Dedifferentiated amniotic fluid mesenchymal stem cell (primary cell): ENCODE measurements around the gene TULP4.
"Not testable (repeated sequence)": the region's sequence is repeated elsewhere in the genome, so short reads cannot be mapped to it uniquely, and the experiment has no call there.

Experiments used
- DNase-seq: peaks from one replicate; pipeline ENCODE4 v3.0.0-alpha.2; 2016; ENCODE audit errors: extremely low spot score

The TULP4 gene

DNA sequence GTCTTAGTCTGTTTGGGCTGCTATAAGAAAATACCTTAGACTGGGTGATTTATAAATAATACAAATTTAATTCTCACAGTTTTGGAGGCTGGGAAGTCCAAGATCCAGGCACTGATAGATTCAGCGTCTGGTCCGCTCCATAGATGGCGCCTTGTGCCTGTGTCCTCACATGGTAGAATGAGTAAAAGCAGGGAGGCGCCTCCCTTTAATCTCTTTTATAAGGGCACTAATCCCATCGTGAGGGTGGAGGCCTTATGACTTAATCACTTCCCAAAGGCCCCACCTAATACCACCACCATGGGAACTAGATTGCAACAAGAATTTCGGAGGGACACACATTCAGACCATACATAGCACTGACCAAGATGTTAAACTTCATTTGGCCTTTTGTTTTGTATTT lies 156.4 kb downstream of the TULP4 start:
- no peak for DNase-seq

DNA sequence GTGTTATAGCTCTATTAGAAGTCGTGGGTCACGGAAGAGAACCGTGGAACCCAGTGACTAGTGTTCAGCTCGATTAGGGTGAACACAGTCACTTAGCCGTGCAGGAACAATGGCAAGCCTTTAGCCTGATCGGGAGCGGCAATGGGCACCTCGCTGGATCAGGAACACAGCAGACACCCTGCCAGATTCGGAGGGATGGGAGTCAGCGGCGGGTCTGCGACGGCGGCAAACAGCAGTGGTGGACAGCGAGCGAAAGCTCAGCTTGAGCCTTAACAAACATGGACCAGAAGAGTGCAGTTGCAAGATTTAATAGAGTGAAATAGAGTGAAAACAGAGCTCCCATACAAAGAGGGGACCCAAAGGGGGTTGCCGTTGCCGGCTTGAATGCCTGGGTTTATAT lies 157.8 kb downstream of the TULP4 start:
- DNase-seq, result not testable (repeated sequence)

DNA sequence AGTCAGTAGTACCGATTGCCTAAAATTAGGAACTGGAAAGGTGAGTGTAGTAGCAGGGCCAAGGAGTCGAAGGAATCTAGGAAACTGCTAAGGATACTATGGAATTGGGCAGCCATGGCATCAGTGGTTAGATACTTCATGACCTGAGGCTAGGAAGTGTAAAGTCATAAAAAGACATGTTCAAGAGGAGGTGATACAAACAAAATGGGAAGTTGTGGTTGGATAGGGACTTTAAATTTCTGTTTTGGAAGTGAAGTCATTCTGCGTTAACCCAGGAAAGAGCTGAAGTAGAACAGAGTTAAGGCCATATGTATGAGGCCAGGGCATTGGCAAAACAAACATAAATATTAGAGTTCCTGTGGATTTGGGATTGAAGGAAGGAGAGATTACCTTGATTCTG lies 159.1 kb downstream of the TULP4 start:
- no peak for DNase-seq

DNA sequence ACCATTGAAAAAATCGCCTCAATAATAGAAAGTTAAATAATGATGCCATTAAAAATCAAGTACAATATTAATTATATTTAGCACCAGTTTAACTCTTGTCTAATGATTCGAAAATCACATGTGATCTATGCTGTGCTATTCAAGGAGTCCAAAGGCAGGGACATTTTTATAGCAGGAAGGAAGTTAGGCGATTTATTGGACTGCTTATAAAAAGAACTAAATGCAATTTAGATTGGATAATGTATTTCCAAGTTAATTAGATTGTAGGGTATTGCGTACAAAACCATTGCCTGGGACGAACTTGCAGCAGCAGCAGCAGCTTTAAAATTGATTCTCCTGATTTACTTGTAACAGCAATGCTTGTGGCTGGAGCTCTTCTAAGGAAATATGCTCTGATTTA lies 160.2 kb downstream of the TULP4 start:
- no peak for DNase-seq

DNA sequence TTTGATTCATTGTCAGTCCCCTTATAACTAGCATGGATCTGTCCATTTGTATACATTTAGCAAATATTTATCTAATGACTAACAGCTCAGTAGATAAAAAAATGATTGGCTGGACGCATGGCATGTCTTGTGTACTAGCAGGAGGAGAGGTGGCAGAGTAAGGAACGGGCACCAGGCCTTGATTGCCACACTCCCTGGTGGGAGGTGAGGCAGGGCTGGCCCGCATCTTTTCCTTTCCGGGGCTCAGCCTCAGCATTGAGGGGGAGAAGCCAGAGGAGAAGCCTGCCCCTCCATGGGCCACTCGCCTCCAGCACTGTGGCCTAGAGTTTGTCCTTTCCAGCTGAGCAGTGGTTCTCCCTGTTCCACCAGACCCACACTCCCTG lies 162.7 kb downstream of the TULP4 start:
- DNase-seq, result peak; percentile 24

DNA sequence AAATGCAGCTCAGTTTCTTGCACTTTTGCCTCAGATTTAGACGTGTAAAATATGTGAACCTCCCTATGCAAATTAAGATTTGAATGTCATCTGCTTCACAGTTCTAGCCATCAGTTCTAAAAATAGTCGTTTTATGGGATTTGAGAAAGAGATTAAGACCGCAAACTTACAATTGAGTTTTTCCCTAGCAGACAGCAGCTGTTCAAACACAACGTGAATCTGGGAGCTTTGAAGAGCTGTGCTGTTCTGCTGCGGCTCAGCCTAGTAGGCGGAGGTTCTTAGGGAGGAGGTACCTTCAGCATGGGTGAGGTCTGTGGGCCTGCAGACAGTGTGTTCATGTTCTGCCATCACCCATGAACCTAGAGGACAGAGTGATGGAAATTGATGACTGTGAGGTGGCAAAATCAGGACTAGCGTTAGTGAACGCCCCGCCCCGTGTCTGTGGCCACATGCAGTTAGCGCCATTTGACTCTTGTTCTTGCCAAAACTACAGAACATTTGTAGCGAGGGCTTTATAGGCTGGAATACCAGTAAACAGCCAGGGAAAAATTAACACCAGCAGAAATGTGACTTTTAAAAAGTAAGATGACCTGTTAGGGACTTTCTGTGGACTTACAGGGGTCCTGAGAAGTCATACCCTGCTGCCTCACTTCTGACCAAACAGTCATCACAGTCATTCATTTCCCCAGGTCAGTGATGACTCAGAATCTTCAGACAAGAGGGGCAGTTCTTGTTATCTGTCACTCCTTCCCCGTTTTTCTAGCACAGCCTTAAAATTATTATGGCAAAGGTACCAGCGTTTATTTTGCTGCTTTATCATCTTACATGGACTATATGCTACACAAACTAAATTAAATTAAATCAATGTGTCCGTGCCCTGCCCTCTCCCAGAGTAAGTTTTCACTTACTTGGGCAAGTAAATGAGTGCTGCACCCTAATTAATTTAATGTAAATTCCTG lies 163.4 kb downstream of the TULP4 start:
- no peak for DNase-seq

DNA sequence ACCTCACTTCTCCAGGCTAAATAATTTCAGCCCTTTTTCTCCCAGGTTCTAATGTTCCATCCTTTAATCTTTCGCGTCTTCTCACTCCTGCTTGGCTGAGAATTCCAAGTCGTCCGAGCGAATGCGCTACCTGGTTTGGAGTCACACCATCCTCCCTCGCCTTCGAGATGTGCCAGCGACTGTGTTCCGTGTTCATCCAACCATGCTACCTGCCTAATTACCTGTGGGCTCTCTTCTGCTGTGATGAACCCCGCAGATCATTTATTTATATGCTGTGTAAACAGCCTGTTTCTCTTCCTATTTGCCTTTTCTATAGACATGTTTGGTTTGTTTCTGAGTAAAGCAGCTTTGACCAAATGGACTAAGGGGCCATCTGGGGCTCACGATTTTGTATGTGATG lies 164.1 kb downstream of the TULP4 start:
- DNase-seq, result no peak

DNA sequence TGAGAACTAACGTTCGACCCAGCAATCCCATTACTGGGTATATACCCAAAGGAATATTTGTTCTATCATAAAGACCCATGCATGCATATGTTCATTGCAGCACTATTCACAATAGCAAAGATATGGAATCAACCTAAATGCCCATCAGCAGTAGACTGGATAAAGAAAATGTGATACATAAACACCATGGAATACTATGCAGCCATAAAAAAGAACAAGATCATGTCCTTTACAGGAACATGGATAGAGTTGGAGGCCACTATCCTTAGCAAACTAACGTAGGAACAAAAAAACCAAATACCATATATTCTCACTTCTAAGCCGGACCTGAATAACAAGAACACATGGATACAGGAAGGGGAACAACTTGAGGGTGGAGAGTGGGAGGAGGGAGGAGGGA lies 165.5 kb downstream of the TULP4 start:
- not testable (repeated sequence) for DNase-seq

DNA sequence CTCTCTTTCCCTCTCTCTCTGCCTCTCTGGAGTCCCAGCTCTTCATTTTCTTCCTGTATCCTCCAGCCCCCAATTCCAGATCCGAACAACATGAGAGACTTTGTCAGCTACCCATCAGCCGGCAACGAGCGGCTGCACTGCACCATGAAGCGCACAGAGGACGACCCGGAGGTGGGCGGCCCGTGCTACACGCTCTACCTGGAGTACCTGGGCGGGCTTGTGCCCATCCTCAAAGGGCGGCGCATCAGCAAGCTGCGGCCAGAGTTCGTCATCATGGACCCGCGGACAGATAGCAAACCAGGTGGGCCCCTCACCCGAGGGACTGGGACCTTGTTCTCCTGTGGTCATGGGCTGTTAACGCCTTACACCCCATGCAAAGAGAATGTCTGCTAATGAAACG lies 168.7 kb downstream of the TULP4 start:
- DNase-seq, result no peak

DNA sequence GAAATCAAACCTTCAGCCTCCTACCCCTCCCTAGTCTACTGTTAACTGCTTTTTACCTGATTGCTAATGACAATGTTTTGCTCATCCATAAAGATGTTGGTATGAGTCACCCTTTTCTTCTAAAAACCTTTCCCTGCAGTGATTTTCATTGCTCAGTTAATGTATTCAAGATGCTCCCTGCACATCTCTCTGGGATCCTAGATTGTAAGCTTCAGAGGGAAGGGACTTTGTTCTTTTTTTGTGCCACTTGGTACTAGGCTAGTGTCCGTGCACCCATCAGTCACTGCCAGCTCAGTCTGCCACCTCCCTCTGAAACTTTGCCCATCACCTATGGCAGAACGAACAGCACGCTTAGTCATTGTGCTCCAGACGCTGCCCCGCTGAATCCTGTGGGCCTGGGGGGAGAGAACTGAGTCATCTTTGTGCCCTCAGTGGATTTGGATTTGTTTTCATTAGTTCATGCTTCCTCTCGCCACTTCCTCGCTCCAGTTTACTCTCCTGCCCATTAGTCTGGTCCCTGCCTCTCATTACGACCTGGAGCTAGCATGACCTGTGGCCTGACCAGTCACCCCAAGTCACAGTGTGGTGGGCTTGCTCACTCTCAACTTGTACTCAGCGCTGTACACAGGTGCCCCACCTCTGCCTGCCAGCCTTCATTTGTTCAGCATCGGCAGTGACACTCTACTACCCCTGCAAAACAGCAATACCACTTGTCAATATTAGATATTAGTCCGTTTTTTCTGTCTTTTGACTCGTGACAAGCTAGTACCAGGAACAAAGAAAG lies 169.6 kb downstream of the TULP4 start:
- DNase-seq, result peak; percentile 56

DNA sequence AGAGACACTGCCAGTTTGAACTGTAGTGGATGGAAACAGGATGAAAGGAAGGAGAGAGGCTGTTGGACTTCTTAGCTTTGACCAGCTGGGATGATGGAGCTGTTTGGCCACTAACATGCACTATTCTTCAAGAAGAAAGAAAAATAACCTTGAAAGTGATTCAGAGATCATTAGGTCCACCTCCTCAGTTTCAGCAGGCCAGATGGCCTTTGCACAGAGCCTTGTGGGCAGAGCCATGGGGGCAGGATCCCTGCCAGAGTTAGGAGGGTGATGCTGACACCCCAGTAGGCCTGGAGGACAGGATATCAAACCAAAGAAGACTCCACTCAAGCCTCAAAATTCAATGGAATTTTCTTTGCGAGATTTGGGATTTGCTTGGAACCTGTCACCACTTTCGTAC lies 173.2 kb downstream of the TULP4 start:
- DNase-seq, result no peak

DNA sequence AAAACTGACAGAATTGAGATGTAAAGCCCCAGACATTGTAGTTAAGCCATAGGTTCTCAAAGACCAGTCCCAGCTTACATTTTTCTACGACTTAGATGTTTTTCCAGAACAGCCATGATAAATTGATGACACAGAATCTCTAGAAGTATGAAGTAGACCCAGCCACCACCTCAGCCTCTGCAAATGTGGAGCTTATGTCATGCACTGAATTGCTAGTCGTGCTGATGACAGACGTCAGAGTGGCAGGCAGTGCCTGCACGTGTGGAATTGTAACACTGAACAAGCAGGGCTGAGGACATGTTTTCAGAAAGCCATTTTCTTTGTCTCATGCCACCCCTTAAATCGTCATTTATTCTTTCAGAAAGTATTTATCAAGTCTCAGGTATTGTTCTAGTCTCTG lies 175.2 kb downstream of the TULP4 start:
- DNase-seq, result no peak

DNA sequence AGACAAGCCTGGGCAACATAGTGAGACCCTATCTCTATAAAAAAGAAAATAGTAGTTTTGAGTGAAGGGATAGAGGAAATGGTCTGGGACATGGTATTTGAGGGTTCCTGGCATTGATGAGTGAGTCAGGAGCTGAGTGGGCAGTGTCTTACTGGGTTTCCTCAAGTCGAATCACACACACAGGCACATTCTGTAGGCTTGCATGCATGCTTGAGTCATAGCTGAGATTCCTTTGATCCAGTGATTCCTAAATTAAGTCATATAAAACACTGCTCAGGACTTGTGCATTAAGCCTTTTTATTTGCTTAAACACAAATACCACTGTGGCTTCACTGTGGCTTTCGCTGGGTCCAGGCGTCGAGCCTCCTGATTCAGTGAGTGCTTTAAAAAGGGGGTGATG lies 175.8 kb downstream of the TULP4 start:
- DNase-seq, result peak; percentile 95

DNA sequence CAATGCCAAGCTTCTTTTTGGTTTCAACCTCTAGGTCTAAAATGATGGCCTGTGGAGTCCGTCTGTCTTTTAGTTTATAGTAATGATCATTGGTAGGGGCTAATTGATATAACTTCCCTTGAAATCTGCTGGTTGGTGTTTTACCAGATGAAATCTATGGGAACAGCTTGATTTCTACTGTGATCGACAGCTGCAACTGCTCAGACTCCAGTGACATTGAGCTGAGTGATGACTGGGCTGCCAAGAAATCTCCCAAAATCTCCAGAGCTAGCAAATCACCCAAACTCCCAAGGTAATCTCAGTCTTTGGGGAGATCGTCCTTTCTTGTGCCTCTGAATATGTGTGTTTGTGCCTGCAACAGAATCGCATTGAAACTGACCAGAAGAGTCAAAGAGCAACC lies 177.2 kb downstream of the TULP4 start:
- no peak for DNase-seq

DNA sequence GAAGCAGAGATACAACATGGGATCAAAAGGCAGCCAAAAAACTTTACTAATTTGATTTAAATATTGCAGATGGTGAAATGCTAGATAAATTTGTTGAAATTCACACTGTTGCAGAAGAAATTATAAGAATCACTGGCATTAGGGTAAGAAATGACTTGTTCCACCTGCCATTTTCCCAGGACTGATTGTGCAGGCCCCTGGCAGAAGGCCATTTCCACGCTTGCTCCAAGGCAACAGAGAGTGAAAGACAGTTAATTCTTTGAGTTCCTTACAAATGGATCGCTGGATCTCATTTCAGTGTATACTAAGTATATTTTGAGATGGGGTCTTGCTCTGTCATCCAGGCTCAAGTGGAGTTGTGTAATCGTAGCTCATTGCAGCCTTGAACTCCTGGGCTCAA lies 180.6 kb downstream of the TULP4 start:
- DNase-seq, result no peak

DNA sequence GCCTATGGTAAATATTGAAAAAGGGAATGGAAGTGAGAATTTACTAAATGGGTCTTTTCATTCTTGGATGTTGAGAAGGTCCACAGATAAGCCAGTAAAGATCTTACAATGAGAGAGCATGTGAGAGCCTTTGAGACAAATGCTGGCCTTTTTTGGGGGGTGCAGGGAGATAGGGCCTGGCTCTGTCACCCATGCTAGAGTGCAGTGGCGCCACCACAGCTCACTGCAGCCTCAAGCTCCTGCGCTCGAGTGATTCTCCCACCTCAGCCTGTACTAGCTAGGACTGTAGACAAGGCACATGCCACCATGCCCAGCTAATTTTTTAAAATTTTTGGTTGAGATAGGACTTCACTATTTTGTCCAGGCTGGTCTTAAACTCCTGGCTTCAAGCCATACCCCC lies 184.4 kb downstream of the TULP4 start:
- DNase-seq, result no peak

DNA sequence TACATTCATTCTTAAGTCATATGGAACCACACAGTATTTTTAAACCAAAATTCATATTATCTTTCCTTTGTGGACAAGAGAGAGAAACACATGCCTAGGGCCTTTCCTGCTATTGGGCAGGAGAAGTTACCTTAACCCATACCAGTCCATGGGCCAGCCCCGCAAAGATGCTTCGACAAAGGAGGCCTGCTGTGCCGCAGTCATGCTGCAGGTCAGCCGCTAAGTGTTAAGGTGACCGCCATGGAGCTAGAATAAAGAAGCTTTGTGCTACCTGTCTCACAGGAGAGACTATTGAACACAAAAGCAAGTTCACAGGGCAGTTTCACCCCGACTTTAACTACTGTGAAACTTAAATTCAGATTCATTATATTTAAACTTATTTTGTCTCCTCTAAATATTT lies 185.4 kb downstream of the TULP4 start:
- no peak for DNase-seq

DNA sequence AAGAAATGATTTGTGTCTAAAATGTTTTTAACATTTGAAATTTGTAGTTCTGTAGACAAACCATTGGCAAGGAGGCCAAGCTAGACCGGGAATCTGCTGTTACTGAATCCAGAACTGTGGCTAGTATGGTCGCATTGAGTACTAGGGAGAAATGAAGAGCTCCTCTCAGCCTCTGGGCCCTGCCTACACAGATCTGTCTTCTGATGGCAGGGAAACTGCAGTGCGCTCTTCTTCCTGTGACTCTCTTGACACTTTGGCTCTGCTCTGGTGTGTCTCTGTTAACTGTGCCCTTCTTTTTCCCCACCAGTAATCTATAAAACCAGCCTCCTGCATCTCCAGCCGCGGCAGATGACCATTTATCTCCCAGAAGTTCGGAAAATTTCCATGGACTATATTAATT lies 186.1 kb downstream of the TULP4 start:
- no peak for DNase-seq

DNA sequence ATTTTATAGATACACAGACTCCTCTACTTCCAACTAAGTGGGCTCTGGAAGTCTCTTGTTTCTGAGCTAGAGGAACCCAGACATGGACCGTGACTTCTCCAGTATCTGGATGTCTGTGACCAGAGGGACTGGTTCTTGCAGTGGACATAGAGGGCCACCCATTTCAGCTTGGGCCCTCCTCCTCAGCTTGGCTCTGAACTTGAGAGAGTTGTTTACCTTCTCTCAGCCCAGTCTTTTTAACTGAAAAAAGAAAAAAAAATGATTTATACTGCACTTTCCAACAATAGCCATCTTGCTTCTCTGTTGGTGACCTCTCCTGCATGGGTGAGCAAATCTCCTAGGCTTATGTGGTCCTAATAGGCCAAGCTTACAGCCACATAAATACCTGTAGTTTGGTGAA lies 187.3 kb downstream of the TULP4 start:
- no peak for DNase-seq

DNA sequence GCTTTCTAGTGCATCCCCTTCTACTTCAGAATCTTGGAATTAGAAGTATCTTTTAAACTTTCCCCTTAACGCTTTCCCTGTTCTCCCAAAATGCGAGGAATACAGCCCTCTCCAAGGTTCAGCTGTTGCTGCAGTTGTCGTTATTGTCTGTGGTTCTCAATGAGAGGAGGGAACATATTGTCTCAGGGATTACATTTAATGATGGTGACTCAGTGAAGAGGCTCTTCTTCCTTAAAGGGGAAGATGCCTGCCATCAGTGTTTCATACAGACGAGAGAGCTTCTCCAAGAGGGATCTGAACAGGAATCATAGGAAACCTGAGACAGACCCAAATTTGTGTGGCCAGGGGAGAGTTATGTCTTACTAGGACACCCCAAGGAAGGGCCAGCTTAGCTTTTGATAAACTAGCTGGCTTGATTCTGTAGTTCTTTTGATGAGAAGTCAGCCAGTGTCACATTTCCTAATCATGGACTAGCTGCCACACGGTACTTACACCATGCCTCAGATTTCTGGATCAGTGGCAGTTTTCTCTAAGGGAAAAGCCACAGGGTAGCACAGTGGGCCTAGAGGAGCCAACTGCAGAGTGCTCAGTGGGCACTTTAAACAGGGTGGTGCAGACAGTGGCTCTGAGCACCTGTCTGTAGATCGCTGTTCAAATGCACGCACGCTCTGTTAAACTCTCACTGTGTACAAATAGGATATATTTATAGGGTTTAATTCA lies 187.9 kb downstream of the TULP4 start:
- DNase-seq, result no peak

DNA sequence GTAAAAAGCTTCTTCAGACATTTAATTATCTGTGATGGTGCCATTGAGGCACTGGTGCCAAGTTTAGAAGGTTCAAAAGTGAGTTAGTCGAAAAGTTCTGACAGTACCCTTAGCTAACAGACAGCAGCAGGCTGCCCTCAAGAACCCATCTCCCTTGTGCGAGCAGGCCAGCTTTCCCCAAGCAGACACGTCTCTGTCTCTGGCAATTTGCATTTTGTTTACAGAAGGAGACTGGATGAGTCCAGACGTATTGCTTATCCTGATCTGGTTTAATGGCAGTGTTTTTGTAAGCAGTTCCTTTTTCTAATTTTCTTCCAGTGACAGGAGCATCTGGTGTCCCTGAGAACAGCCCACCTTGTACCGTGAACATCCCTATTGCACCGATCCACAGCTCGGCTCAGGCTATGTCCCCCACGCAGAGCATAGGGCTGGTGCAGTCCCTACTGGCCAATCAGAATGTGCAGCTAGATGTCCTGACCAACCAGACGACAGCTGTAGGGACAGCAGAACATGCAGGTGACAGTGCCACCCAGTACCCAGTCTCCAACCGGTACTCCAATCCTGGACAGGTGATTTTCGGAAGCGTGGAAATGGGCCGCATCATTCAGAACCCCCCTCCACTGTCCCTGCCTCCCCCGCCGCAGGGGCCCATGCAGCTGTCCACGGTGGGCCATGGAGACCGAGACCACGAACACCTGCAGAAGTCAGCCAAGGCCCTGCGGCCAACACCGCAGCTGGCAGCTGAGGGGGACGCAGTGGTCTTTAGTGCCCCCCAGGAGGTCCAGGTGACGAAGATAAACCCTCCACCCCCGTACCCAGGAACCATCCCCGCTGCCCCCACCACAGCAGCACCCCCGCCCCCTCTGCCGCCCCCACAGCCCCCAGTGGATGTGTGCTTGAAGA lies 189.3 kb downstream of the TULP4 start:
- DNase-seq, result no peak
